A549 (cell line): Measurements from ENCODE around the gene ATL1. TPM values are rescaled to one million over a fixed set of nuclear protein-coding genes. Genes with fewer than 3 reads are reported as not detected.

Experiments
- ATAC-seq, 2 experiments: fragments of 200-7000 bp in 1 of 2; fragments of >200 bp in 1 of 2; cut with Nextera tagmentation in 1 of 2; cut with Tn5 transposase in 1 of 2; 3 replicates each; pipeline versions ENCODE4 v1.8.0 to v1.9.1; 2018 to 2020; ENCODE audit warnings: mild to moderate bottlenecking in 1 of 2, moderate library complexity in 1 of 2
- CTCF ChIA-PET: fragments of 300-600 bp; sonication (Branson Sonifier 250); formaldehyde crosslinking; extraction: SDS; loops from one replicate; lab custom pipeline; 2021; ENCODE audit warnings: antibody characterized with exemption, inconsistent platforms; lab: Yijun Ruan, JAX
- POLR2A ChIA-PET: fragments of 350-600 bp; formaldehyde crosslinking; extraction: SDS; loops from one replicate; lab custom pipeline; 2021; ENCODE audit warnings: antibody characterized with exemption, inconsistent platforms; lab: Yijun Ruan, JAX
- DNase-seq, 2 experiments: peaks; one replicate each; pipeline versions ENCODE4 v3.0.0 to v3.0.0-alpha.2; 2011 to 2016; ENCODE audit warnings: low read depth in 1 of 2, low spot score in 1 of 2
- FAIRE-seq: peaks from 2 replicates; lab custom pipeline; 2011; peaks lifted over from hg19 to GRCh38; lab: Jason Lieb, UNC
- H3K27ac ChIP-seq, 2 experiments: fragments of >200 bp; sonication (Bioruptor Twin); formaldehyde crosslinking; 3 replicates each; pipeline ENCODE4 v1.5.1; 2016 to 2017
- H3K4me1 ChIP-seq: fragments of >200 bp; sonication (Bioruptor Twin); formaldehyde crosslinking; 3 replicates; pipeline ENCODE4 v1.6.1; 2016
- H3K4me2 ChIP-seq: fragments of >200 bp; sonication (Bioruptor Twin); formaldehyde crosslinking; 3 replicates; pipeline ENCODE4 v1.6.1; 2016
- H3K4me3 ChIP-seq: fragments of >200 bp; sonication (Bioruptor Twin); formaldehyde crosslinking; 3 replicates; pipeline ENCODE4 v1.5.1; 2016
- H3K9me3 ChIP-seq: fragments of >200 bp; sonication (Bioruptor Twin); formaldehyde crosslinking; 3 replicates; pipeline ENCODE4 v1.6.1; 2016
- ATOH8 ChIP-seq: fragments of 250-450 bp; sonication (Bioruptor Pico); IDR thresholded peaks from 2 replicates; pipeline ENCODE4 v1.5.0; 2020; ENCODE audit warnings: low read depth, mild to moderate bottlenecking, moderate library complexity
- BCL3 ChIP-seq: fragments of >200 bp; sonication (Bioruptor Twin); formaldehyde crosslinking; IDR thresholded peaks from 3 replicates; pipeline ENCODE4 v1.6.1; 2016
- BHLHE40 ChIP-seq: IDR thresholded peaks from 2 replicates; pipeline ENCODE4 v1.6.1; 2012; ENCODE audit warnings: low read depth, low read length, inconsistent platforms
- CBX2 ChIP-seq: fragments of 200-600 bp; sonication (generic); IDR thresholded peaks from 2 replicates; pipeline ENCODE4 v1.6.1; 2016; ENCODE audit warnings: low read depth, mild to moderate bottlenecking, borderline replicate concordance
- CBX8 ChIP-seq: fragments of 200-600 bp; sonication (generic); IDR thresholded peaks from 2 replicates; pipeline ENCODE4 v1.6.1; 2016
- CEBPB ChIP-seq, 2 experiments: fragments of >200 bp in 1 of 2; sonication (Bioruptor Twin) in 1 of 2; formaldehyde crosslinking in 1 of 2; IDR thresholded peaks; 2 replicates each; pipeline ENCODE4 v1.6.1; 2012 to 2016
- CHD2 ChIP-seq: fragments of 150-350 bp; IDR thresholded peaks from 2 replicates; pipeline ENCODE4 v1.6.1; 2014; ENCODE audit warnings: low read length; ENCODE audit not compliant: partially characterized antibody
- CHD4 ChIP-seq: fragments of 200-600 bp; sonication (generic); IDR thresholded peaks from 2 replicates; pipeline ENCODE4 v1.6.1; 2016; ENCODE audit warnings: antibody characterized with exemption, mild to moderate bottlenecking, borderline replicate concordance
- E2F6 ChIP-seq: IDR thresholded peaks from 2 replicates; pipeline ENCODE4 v1.6.1; 2012; ENCODE audit warnings: low read depth, borderline replicate concordance
- EHF ChIP-seq: fragments of 250-450 bp; sonication (Bioruptor Pico); IDR thresholded peaks from 2 replicates; pipeline ENCODE4 v1.5.0; 2020; ENCODE audit warnings: mild to moderate bottlenecking
- EP300 ChIP-seq, 2 experiments: fragments of >200 bp; sonication (Bioruptor Twin); formaldehyde crosslinking; IDR thresholded peaks; 2 replicates in 1 of 2; 3 replicates in 1 of 2; pipeline ENCODE4 v1.6.1; 2016 to 2017
- ESRRA ChIP-seq: fragments of 150-350 bp; IDR thresholded peaks from 2 replicates; pipeline ENCODE4 v1.6.1; 2014; ENCODE audit warnings: mild to moderate bottlenecking, low read length, borderline replicate concordance
- FOSL2 ChIP-seq, 2 experiments: fragments of 450-650 bp in 1 of 2; fragments of >200 bp in 1 of 2; sonication (Bioruptor Twin) in 1 of 2; formaldehyde crosslinking; IDR thresholded peaks; 2 replicates each; pipeline versions ENCODE4 v1.5.0 to v1.6.1; 2016 to 2020; ENCODE audit warnings: mild to moderate bottlenecking in 1 of 2, moderate library complexity in 1 of 2
- FOXS1 ChIP-seq: fragments of 250-450 bp; sonication (Bioruptor Pico); IDR thresholded peaks from 2 replicates; pipeline ENCODE4 v1.5.0; 2020; ENCODE audit warnings: mild to moderate bottlenecking, moderate library complexity
- GATA3 ChIP-seq: IDR thresholded peaks from 2 replicates; pipeline ENCODE4 v1.6.1; 2012; ENCODE audit warnings: borderline replicate concordance
- HDAC2 ChIP-seq: fragments of 200-600 bp; sonication (generic); IDR thresholded peaks from 2 replicates; pipeline ENCODE4 v1.6.1; 2016
- HEYL ChIP-seq: fragments of 250-450 bp; sonication (Bioruptor Pico); IDR thresholded peaks from 2 replicates; pipeline ENCODE4 v1.8.0; 2021; ENCODE audit warnings: mild to moderate bottlenecking, moderate library complexity
- HMGXB4 ChIP-seq: fragments of 250-450 bp; sonication (Bioruptor Pico); IDR thresholded peaks from 2 replicates; pipeline ENCODE4 v1.5.0; 2021; ENCODE audit warnings: mild to moderate bottlenecking, moderate library complexity, borderline replicate concordance
- HOXB5 ChIP-seq: fragments of 250-450 bp; sonication (Bioruptor Pico); IDR thresholded peaks from 2 replicates; pipeline ENCODE4 v1.5.0; 2020; ENCODE audit warnings: mild to moderate bottlenecking, moderate library complexity
- JUNB ChIP-seq: fragments of >200 bp; sonication (Bioruptor Twin); formaldehyde crosslinking; IDR thresholded peaks from 2 replicates; pipeline ENCODE4 v1.6.1; 2016
- KDM1A ChIP-seq: fragments of 200-600 bp; sonication (generic); IDR thresholded peaks from 2 replicates; pipeline ENCODE4 v1.6.1; 2016; ENCODE audit warnings: low read depth, mild to moderate bottlenecking
- KDM5A ChIP-seq: fragments of 200-600 bp; sonication (generic); IDR thresholded peaks from 2 replicates; pipeline ENCODE4 v1.6.1; 2016; ENCODE audit warnings: antibody characterized with exemption, mild to moderate bottlenecking
- MAX ChIP-seq: IDR thresholded peaks from 2 replicates; pipeline ENCODE4 v1.6.1; 2012
- MYC ChIP-seq: IDR thresholded peaks from 2 replicates; pipeline ENCODE4 v1.6.1; 2012; ENCODE audit warnings: mild to moderate bottlenecking, inconsistent platforms, low read length, improper control_type of control experiment, borderline replicate concordance
- NR3C1 ChIP-seq: fragments of >200 bp; sonication (Bioruptor Twin); formaldehyde crosslinking; IDR thresholded peaks from 3 replicates; pipeline ENCODE4 v1.6.1; 2017
- PHF8 ChIP-seq: fragments of 200-600 bp; sonication (generic); IDR thresholded peaks from 2 replicates; pipeline ENCODE4 v1.6.1; 2016; ENCODE audit warnings: low read depth, mild to moderate bottlenecking, antibody characterized with exemption, moderate library complexity, borderline replicate concordance
- POLR2A ChIP-seq: IDR thresholded peaks from 2 replicates; pipeline ENCODE4 v1.6.1; 2012; ENCODE audit warnings: mild to moderate bottlenecking, low read length
- POLR2AphosphoS2 ChIP-seq: conservative IDR thresholded peaks from 2 replicates; pipeline ENCODE4 v1.6.1; 2012; ENCODE audit warnings: low read length, improper control_type of control experiment, inconsistent platforms
- RAD21 ChIP-seq, 2 experiments: fragments of >200 bp in 1 of 2; sonication (Bioruptor Twin) in 1 of 2; formaldehyde crosslinking in 1 of 2; IDR thresholded peaks in 1 of 2; conservative IDR thresholded peaks in 1 of 2; 2 replicates in 1 of 2; 3 replicates in 1 of 2; pipeline ENCODE4 v1.6.1; 2012 to 2018; ENCODE audit warnings: inconsistent platforms in 1 of 2
- RNF2 ChIP-seq: fragments of 200-600 bp; sonication (generic); IDR thresholded peaks from 2 replicates; pipeline ENCODE4 v1.6.1; 2016; ENCODE audit warnings: low read depth, mild to moderate bottlenecking, antibody characterized with exemption, moderate library complexity, borderline replicate concordance
- SMC3 ChIP-seq: fragments of >200 bp; sonication (Bioruptor Twin); formaldehyde crosslinking; IDR thresholded peaks from 3 replicates; pipeline ENCODE4 v1.6.1; 2018; ENCODE audit warnings: inconsistent platforms
- TP53 ChIP-seq: fragments of 250-450 bp; sonication (Bioruptor Pico); IDR thresholded peaks from 2 replicates; pipeline ENCODE4 v1.5.0; 2021; ENCODE audit warnings: mild to moderate bottlenecking, moderate library complexity
- WGBS: methylation state at CpG from one replicate; pipeline ENCODE4 v1.1.6; 2017; ENCODE audit errors: missing lambda C conversion rate; 5-methylcytosine and 5-hydroxymethylcytosine counted together
- polyA plus RNA-seq, 4 experiments: library from polyadenylated mRNA; depleted of rRNA in 3 of 4; stranded (reverse); fragments of >200 nt; fragmentation: RNase III in 1 of 4; extraction: RNeasy Plus Mini Kit Qiagen cat#74134 plus additional on column Dnase treatment in 1 of 4; gene quantifications; 2 replicates in 3 of 4; 3 replicates in 1 of 4; pipeline ENCODE4 v1.2.3, GENCODE V29; 2011 to 2017
- TF ChIP-seq, protein P1 (sequence below): fragments of 150-350 bp; IDR thresholded peaks from 2 replicates; pipeline ENCODE4 v1.6.1; 2014; ENCODE audit warnings: low read depth, mild to moderate bottlenecking, low read length

The ATL1 gene
- polyA plus RNA-seq, 2 of the 4 experiments (the other 2 are of a cell fraction), result 4.7 to 5.1 TPM

DNA sequence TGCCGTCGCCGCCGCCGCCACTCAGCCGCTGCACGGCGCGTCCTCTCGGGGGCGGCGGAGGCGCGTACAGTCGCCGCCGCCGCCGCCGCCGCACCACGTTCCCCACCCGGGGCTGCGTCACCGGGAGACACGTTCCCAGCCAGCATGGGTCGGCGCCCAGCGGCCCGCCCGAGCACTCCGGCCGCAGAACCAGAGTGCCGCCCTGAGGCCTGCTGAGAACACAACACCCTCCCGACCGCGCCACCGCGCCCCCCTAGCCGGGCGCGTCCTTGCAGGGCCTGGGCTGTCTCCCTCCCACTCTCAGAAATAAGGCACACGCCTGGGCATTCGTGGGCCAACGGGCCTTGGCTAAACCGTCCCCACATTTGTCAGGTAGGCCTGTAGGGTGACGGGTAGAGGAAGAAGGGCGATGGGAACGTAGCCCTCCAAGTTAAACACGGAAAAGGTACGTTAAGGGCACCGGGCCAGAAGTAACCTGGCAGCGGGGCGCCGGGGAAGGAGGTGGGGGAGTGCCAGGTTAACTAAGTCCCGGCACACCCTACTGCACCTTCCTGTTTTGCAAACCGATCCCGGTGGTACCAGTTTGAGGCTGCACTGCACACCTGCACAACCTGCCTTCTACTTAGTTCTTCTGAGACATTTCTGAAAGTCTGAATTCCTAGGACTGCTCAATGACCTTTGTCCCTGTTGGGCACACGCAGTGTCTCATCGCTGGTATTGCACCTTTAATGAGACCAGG lies 27.3 kb upstream of the ATL1 start, which contains the start of gene MAP4K5 (continued):
- TF ChIP-seq KDM1A (no peak), MAX (peak; percentile 85), EP300 (IDR thresholded peaks at IDR 0.05) (no peak), JUNB (no peak), CEBPB (IDR thresholded peaks at IDR 0.05) (no peak), ATOH8 (CRISPR knock-in tag) (no peak), EHF (CRISPR knock-in tag) (no peak), BCL3 (no peak), FOSL2 (IDR thresholded peaks at IDR 0.05) (no peak), FOSL2 (CRISPR knock-in tag; IDR thresholded peaks at IDR 0.05) (peak; percentile 34; the same call in 1 of the 2 replicates), TP53 (CRISPR knock-in tag) (no peak), CBX2 (no peak), HOXB5 (CRISPR knock-in tag) (no peak), RAD21 (conservative IDR thresholded peaks at IDR 0.05 in 1 of 2, IDR thresholded peaks at IDR 0.05 in 1 of 2) (peak; percentile 94 to 99), BHLHE40 (no peak), E2F6 (no peak), SMC3 (peak; percentile 92), CBX8 (no peak), MYC (peak; percentile 78; the same call in 1 of the 2 replicates), POLR2A (peak; percentile 53), CHD2 (no peak), NR3C1 (no peak), FOXS1 (CRISPR knock-in tag) (no peak), ESRRA (no peak), PHF8 (no peak), POLR2AphosphoS2 (no peak), CHD4 (no peak), HDAC2 (no peak)

DNA sequence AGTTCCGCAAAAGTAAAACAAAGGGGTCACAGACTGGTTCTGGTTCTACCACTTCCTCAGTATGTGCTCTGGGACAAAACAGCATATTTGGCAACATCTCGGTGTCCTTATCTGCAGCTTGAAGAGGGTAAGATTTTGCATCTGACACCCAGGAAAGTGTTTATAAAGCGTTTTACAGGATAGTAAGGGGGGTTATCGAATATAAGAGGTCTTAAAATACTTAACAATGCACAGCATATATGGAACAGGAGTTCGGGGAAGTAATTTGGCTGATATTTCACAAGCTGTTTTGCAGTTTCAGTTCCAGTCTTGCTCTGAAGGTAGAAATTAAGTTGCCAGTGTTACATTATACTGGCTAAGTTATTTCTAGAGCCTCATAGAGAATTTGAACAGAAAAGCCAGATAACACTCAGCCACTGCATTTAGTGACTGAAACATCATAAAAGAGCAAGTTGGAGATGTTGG lies 26.7 kb upstream of the ATL1 start:
- no peak for ATAC-seq
- WGBS, result 47% methylated on average over 5 of the region's 5 CpGs
- H3K4me2 ChIP-seq, result peak overlapping the region; percentile 88
- CTCF ChIA-PET, result no interaction called here
- H3K4me3 ChIP-seq, result peak overlapping the region; percentile 83; the same call in 2 of the 3 replicates
- no peak for FAIRE-seq
- DNase-seq, result no peak
- H3K4me1 ChIP-seq, result peaks cover 32% of the 10 kb centered on the region
- POLR2A ChIA-PET, result interaction anchor here (1.2 kb wide), 1 partner anchor 212 kb away, joined by 3 read pairs; no protein-coding TSS in a partner anchor
- peak overlapping the region; percentile 94 to 99; a peak in 4 of 6 replicates for H3K27ac ChIP-seq
- H3K9me3 ChIP-seq, result no peaks in the 10 kb centered on the region
- TF ChIP-seq KDM5A (no peak), GATA3 (no peak), HEYL (CRISPR knock-in tag) (no peak), EP300 (IDR thresholded peaks at IDR 0.05) (no peak), ESRRA (no peak), HMGXB4 (CRISPR knock-in tag) (no peak), JUNB (no peak), FOSL2 (IDR thresholded peaks at IDR 0.05) (no peak), FOSL2 (CRISPR knock-in tag; IDR thresholded peaks at IDR 0.05) (no peak), BHLHE40 (no peak), RNF2 (no peak), CEBPB (IDR thresholded peaks at IDR 0.05) (no peak)
- TF ChIP-seq, protein P1, sequence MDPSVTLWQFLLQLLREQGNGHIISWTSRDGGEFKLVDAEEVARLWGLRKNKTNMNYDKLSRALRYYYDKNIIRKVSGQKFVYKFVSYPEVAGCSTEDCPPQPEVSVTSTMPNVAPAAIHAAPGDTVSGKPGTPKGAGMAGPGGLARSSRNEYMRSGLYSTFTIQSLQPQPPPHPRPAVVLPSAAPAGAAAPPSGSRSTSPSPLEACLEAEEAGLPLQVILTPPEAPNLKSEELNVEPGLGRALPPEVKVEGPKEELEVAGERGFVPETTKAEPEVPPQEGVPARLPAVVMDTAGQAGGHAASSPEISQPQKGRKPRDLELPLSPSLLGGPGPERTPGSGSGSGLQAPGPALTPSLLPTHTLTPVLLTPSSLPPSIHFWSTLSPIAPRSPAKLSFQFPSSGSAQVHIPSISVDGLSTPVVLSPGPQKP, result no peak
